Measurements from ENCODE around the gene APOC3.
A peak's percentile ranks its signal among the peaks of the same experiment; 100 is the strongest.

Gene APOC3

DNA sequence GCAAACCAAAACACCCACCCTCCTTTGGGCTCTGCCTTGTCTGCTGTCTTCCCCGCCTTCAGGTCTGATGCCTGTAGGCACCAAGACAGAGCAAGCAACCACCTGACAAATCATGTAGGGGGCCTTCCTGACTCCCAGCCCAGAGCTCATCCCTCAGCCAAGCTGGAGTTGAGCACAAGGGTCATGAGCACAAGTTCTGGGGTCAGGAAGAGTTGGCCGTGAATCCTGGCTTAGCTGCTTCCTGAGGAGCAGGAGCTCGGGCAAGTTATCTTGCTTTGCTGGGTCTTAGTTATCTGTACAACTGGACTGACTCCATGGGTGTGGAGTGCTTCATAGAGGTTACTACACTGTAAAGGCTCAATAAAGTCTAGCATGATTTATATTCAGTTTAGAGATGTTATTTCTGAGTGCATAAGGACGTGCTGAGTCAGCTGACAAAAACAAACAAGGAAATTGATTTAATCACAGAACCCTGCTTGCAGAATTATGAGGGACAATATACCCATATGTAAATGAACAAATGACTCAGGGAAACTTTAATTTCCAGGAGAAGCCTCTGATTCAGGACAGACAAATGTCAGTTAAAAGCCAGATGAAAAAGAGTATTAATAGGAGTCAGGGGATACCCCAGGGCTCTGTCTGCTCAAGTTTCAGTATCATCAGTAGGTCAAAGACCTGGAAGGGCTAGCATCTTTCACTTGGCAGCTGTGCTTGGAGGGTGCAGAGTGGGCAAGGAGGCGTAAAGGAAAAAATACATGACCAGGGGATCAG lies 22.7 kb downstream of the APOC3 start:
- DNase-seq, result no peak

DNA sequence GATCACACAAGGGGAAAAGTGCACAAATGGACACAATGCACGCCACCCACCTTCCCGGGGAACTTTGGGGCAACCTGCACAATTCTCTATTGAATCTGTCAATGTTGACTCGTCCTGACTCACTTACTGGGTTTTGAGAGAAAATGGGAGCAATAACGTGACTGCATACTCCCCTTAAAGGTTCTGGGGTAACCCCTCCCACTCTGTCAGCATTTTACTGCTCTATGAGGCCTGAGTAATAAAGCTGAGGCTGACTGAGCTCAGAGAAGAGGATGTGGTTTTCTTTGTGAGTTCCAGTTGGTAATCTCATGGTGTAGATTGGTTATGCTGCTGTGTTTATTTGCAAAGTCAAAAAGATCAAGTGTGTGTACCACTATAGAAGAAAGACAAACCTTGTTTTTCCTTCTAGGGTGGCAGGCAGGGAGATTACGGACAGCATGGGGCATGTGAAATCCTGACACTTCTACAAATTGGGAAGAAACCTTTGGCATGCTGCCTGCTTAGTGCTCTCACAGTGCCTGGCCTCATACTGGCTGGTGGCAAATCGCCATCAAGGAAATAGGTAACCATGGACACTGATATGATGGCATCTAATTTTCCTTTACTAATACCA lies 23.9 kb downstream of the APOC3 start:
- peak; percentile 38 to 63 for DNase-seq

DNA sequence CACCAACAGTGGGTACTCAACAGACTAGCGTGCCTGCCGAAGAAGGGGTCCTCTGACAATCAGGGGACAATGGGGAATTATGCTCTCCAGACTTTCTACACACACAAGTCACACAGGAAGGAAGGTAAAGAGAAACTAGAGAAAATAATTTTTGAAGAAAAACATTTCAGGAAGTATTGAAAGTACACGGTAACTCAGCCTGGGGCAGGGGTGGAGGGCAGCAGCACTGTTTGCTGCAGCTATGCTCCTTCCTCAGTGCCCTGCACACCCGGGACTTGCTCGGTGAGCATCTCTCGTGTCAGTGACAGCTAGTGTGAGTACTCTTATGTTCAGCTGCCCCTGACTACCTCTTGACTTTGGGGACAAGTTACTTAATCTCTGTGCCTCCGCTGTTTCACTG lies 25.7 kb downstream of the APOC3 start:
- DNase-seq, result no peak

DNA sequence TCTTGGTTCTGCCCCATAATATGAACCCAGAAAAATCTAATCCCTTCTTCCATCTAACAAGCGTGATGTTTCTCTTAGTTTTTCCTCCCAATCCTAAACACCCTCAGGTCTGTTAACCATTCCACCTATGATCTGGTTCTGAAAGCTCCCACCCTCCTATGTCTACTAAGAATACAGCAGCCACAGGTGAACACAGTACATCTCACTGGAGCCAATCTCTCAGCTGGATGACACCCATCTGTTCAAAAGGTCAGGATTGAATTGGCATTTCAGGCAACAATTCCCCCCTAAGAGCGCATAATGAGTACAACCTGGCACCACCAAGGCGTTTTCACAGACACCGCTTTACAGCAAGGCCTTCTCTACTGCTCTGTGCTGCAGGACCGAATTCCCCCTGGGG lies 26.7 kb downstream of the APOC3 start:
- DNase-seq, result no peak

- DNase-seq, result no peak
Observed at GRCh38 chr11:116857316-116857715, 27.6 kb downstream of the APOC3 start.

DNA sequence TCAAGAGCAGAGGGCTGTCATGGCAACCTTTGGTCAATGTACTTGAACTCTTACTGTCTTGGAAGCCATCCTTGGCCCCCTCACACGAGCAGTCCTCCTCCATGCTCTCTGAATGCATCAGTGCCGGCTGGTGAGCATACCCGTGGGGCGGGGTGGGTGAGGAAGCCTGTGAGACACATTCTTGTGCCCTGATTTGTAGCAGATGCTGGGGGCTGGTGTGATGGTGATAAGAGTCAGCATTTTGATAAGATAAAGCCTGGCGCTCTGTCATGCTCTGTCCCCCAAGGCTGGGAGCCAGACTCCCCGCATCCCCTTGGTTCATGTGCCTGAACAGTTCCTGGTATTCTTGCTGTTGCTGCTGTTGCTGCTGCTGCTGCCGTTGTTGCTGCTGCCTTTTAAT lies 28.2 kb downstream of the APOC3 start:
- DNase-seq, result no peak

- no peak for DNase-seq
Observed at GRCh38 chr11:116859175-116859574, 29.5 kb downstream of the APOC3 start.

DNA sequence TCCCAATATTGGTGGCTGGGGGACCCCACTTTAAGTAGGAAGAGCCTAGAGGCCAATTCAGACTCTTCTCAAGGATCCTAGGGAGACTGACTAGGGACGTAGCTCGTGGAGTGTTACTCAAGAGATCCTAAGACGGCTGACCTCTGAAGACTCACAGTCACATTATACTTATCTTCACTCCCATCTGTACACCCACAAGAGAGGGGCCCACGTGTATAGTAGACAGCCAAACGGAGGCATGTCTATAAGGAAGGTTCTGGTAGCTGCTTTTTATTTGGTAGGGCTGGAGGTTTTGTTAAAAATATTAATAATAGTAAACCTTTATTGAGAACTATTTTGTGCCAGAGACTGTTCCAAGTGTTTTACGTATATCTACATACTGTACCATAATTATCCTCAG lies 30.6 kb downstream of the APOC3 start:
- DNase-seq, result no peak

DNA sequence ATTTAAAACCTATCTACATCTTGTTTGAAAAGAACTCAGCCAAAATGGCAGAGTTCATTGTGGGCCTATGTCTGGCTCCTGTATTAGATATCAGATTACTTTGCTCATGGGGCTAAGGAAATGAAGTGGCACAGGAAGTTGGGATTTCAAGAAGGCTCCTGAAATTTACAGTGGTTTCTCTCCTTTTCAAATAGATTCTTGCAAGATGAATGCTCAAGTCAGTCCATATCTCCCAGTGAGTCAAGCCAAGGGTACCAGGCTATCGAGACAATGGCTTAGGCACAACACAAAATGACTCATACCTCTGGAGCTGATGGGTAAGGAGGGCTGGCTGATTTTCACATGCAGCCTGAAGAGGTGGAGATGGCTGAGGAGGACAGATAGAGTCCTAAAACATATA lies 31.8 kb downstream of the APOC3 start:
- no peak for DNase-seq

DNA sequence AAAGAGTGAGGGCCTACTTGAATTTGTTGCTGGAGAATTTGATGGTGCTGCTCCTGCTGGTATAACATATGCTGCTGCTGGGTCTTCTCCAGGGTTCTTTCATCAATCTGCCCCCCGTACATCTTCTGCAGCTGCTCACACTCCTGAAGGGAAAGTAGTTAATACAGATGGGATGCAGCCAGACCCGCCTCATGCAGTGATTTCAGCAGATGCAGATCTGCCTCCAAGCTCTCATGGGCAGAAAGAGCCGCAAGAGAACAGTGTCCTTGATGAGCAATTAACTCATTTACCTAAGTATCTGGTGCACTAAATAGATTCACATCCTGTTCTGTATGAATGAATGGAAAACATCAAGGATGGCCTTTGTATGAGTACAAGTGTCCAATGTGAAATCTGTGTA lies 32.5 kb downstream of the APOC3 start:
- no peak for DNase-seq

DNA sequence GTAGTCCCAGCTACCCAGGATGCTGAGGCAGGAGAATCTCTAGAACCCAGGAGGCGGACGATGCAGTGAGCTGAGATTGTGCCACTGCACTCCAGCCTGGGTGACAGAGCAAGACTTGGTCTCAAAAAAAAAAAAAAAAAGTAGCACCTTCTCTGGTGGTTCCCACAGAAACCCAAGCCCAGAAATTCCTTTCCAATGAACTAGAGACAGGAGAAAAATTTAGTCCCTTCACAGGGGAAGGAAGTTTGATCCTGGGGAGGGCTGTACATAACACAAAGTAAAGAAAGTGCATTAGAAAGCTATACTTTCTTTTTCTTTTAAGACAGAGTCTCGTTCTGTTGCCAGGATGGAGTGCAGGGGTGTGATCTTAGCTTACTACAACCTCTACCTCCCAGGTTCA lies 33.2 kb downstream of the APOC3 start:
- DNase-seq, result no peak

- no peak for DNase-seq
Observed at GRCh38 chr11:116864531-116864930, 34.8 kb downstream of the APOC3 start.

DNA sequence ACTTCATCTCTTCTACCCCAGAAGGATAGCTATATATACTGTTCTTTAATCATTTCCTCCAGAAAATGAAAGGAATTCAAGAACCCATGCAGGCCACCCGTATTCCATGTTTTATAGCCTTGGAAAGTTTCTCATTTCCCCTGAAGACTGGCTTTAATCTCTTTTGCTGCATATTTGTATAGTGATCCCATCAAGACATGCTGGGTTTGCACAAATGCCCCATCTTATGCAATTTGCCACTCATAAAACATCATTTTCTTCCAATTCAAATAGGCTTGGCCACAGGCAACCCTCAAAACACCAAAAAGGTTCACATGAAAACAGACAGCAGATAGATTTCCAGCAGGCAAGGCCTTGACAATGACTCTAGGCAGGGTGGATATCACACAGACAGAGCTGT lies 36.0 kb downstream of the APOC3 start:
- DNase-seq, result no peak

GRCh38 chr11:116866804-116867455 lies 37.2 kb downstream of the APOC3 start:
- no peak for DNase-seq

DNA sequence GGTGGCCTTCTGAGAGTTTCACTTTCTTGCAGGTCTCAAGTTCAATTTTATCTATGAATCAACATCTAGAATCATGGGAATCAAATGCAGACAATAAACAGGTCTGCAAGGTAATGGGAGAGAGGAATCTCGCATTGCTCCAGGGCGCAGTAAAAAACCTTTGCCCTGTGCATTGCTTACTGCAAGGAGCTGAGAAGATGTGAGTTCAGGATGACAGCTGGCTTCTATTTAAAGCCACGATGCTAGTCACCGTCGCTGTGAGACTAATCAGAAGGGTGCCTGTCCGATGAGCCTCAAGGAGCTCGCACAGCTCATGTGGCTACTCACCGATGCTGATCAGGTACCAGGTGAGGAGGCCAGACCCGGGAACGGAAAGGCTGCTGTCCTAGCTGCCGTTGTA lies 37.9 kb downstream of the APOC3 start:
- DNase-seq, result no peak

- no peak for DNase-seq
Observed at GRCh38 chr11:116868066-116868465, 38.4 kb downstream of the APOC3 start.

DNA sequence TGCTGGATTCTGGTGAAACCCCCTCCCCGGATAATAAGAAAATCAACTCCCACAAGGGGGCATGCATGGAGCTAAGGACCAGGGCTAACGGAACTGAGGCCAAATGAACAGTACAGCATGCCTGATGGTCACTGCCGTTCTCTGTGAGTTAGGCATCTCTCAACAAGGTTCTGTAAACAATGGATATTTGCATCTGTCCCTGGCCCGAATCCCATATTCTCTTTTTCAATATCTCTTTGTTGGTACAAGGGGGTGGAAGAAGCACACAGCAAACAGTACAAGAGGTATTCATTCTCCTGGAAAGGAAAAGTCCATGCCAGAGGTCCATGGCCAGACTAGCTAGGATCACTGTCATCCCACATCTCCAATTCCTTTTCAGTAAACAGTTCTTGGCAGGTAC lies 39.9 kb downstream of the APOC3 start:
- no peak for DNase-seq

DNA sequence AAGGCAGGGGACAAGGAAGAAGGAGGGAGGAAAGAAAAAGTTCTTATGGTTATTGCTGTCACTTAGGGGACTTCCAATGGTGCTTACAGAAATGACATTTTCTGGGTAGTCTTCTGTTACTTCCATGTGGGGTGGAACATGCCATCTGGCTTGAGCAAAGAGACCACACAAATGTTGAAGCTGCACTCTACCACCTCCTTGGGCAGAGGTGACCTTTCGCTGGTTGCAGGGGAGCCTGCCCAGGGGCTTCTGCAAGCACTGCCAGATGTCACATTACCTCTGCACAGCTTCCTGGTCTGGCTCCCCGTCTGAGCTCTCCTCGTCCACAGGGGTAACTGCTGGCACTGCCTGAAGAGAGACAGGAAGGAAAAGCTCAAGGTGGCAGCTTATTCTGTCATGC lies 40.3 kb downstream of the APOC3 start:
- no peak for DNase-seq

- DNase-seq, result no peak
Observed at GRCh38 chr11:116871248-116871647, 41.5 kb downstream of the APOC3 start.

DNA sequence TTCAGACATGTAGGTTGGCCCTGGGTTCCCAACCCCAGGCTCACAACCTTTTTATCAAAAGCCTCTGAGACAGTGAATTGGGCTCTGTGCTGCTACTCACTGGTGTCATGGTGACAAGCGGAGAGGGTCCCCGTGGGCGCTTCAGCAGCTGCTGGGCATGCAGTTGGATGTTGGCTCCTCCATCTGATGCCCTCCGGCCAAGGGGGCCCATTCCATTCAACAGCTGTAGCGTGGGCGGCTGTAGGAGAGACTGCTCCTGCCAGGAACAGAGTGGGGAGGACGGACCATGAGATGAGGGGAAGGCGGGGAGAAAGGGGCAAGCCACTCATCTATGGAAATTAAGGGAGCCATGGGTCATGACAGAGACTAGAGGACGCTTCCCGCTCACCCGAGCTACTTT lies 43.7 kb downstream of the APOC3 start:
- no peak for DNase-seq

DNA sequence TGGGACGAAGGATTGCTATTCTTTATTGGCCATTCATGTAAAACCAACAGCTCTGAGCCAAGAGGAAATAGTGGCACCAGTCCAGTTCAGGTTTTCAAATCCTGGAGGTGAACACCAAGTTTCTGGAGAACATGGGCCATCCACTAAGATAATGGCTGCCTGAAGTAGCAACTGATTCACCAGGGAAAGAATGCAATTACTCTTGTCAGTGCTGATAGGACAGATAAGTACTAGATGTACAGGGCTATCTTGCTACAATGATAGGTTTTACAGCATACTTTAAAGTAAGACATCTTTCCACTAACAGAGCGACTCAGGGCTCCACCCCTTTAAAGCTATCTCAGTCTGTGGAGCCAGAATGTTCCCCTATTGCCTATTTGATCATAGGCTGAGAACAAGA lies 44.5 kb downstream of the APOC3 start:
- DNase-seq, result no peak

DNA sequence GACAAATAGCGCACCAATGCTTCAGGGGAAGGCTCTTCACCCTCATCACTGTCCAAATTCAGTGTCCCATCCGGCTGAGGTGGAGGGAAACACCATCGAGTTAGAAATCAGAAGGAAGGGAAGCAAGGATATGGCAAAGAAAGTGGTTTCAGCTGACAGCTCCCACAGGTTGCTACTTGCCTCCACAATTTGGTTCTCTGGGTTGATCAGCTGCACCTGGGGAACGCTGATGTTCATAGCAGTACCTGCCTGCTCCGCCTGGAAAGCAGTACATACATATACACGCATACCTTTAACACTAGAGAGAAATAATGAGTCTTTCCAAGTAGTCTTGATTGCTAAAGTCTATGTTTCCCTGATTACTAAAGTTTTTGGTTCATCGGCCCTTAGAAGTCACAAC lies 45.5 kb downstream of the APOC3 start:
- DNase-seq, result no peak

DNA sequence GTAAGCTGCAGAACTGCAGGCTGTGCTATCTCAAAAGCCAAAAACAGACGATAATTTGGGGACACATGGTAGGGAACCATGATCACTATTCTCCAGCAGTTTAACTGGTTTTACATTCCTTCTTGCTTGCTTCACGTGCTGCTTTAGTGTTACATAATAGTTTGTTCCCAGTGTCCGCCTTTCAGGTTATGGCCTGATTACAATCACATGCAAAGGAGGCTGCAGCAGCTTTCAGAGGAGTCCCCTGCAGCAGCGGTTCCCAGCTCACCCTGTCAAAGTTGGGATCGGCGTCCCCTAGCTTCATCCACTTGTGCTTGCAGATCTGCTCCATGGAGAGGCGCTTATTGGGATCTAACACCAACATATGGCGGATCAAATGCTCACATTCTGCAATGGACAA lies 46.9 kb downstream of the APOC3 start:
- DNase-seq, result no peak

- DNase-seq, result no peak
Observed at GRCh38 chr11:116879800-116880625, 50.3 kb downstream of the APOC3 start.

All from stimulated activated CD4-positive, alpha-beta T cell treated with anti-CD3 and anti-CD28 coated beads, Interleukin-2, amount 100 ng/mL, for 24 hours (primary cell).